Cardiac muscle cell (in vitro differentiated cells and primary cell): Measurements from ENCODE around the gene MTIF2. TPM values are rescaled to one million over a fixed set of nuclear protein-coding genes. Genes with fewer than 3 reads are reported as not detected.

Source experiments
- DNase-seq, 2 donors: peaks; one replicate each; pipeline versions ENCODE4 v3.0.0 to v3.0.0-alpha.2; 2010 to 2017; ENCODE audit warnings: low read depth in 1 of 2, low spot score in 1 of 2
- H3K27ac ChIP-seq: fragments of 200-600 bp; sonication (generic); 2 replicates; pipeline ENCODE4 v1.5.1; 2016
- H3K27me3 ChIP-seq: fragments of 200-600 bp; sonication (generic); 2 replicates; pipeline ENCODE4 v1.6.0; 2016; ENCODE audit warnings: control low read depth
- H3K36me3 ChIP-seq: fragments of 200-600 bp; sonication (generic); 2 replicates; pipeline ENCODE4 v1.5.1; 2016; ENCODE audit warnings: control low read depth
- H3K4me1 ChIP-seq: fragments of 200-600 bp; sonication (generic); 2 replicates; pipeline ENCODE4 v1.8.1; 2017; ENCODE audit warnings: low read depth, mild to moderate bottlenecking, mixed run types
- H3K4me3 ChIP-seq: fragments of 200-600 bp; sonication (generic); 2 replicates; pipeline ENCODE4 v1.5.1; 2016; ENCODE audit warnings: mild to moderate bottlenecking
- H3K9me3 ChIP-seq: fragments of 200-600 bp; sonication (generic); 2 replicates; pipeline ENCODE4 v1.5.1; 2017; ENCODE audit warnings: low read depth, mild to moderate bottlenecking, control low read depth
- polyA plus RNA-seq: library from polyadenylated mRNA; unstranded; fragments of >200 nt; fragmentation: Nextera tagmentation; extraction: Ambion mirVana; gene quantifications from 2 replicates; pipeline ENCODE4 v1.2.1, GENCODE V29; 2016
- total RNA-seq: library from RNA; depleted of rRNA; stranded (reverse); fragments of >200 nt; gene quantifications from 2 replicates; pipeline ENCODE4 v1.2.3, GENCODE V29; 2016
- TF ChIP-seq, protein P1 (sequence below): IDR thresholded peaks from 2 replicates; pipeline ENCODE4 v1.5.1; 2012; ENCODE audit warnings: low read depth, mild to moderate bottlenecking, low read length

Gene MTIF2
- total and polyA plus RNA-seq, 2 experiments from 2014 or later: 15.4 to 25.6 TPM

DNA sequence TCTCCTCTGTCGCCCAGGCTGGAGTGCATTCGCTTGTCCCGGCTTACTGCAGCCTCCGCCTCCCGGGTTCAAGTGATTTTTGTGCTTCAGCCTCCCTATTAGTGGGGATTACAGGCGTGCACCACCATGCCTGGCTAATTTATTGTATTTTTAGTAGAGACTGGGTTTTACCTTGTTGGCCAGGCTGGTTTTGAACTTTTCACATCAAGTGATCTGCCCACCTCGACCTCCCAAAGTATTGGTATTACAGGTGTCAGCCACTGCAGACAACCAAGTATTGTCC lies 35.4 kb downstream of the MTIF2 start:
- Histone ChIP-seq H3K27me3 (no peaks in the 10 kb centered on the region), H3K9me3 (no peaks in the 10 kb centered on the region), H3K36me3 (peaks cover 28% of the 10 kb centered on the region), H3K4me1 (peaks cover 14% of the 10 kb centered on the region), H3K4me3 (peak overlapping the region; percentile 77), H3K27ac (peak overlapping the region; percentile 98)
- DNase-seq: no peak
- TF ChIP-seq, protein P1, sequence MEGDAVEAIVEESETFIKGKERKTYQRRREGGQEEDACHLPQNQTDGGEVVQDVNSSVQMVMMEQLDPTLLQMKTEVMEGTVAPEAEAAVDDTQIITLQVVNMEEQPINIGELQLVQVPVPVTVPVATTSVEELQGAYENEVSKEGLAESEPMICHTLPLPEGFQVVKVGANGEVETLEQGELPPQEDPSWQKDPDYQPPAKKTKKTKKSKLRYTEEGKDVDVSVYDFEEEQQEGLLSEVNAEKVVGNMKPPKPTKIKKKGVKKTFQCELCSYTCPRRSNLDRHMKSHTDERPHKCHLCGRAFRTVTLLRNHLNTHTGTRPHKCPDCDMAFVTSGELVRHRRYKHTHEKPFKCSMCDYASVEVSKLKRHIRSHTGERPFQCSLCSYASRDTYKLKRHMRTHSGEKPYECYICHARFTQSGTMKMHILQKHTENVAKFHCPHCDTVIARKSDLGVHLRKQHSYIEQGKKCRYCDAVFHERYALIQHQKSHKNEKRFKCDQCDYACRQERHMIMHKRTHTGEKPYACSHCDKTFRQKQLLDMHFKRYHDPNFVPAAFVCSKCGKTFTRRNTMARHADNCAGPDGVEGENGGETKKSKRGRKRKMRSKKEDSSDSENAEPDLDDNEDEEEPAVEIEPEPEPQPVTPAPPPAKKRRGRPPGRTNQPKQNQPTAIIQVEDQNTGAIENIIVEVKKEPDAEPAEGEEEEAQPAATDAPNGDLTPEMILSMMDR: no peak

GRCh38 chr2:55232863-55233657 lies 36.0 kb downstream of the MTIF2 start:
- Histone ChIP-seq H3K27ac (peak overlapping the region; percentile 98), H3K9me3 (no peaks in the 10 kb centered on the region), H3K27me3 (no peaks in the 10 kb centered on the region), H3K4me1 (peaks cover 14% of the 10 kb centered on the region), H3K4me3 (peak overlapping the region; percentile 77), H3K36me3 (peaks cover 27% of the 10 kb centered on the region)
- DNase-seq: peak; percentile 36 to 37
- TF ChIP-seq, protein P1: no peak

DNA sequence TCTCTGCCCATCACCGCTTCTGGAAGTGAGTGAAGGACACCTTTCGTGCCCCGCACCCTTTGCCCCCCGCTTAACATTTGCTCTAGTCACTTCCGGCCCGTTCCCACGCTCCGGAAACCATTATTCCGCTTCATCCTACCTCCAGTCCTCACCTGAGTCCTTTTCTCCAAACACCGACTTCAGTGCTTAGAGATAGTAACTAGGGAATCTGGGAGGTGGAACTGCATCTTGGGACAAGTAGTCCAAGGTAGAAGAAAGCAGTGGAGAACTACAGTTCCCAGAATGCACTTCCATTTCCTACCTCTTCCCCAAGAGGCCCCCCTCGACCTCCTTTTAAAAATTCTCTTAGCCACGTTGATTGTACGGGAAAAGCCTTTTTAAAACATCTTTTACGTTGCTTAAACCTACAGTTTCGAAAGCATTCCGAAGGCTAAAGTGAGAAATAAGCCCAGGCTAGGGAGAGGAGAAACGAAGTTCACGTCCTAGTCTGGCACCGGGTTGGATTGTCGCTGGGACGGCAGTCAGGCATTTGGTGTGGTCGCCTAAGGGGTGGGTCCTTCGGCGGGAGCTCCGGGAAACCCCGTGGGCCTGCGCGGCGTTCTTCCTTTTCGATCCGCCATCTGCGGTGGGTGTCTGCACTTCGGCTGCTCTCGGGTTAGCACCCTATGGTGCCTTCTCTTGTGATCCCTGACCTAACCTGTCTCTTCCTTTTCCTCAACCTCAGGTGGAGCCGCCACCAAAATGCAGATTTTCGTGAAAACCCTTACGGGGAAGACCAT lies 36.8 kb downstream of the MTIF2 start, which contains the start of the genes CLHC1 and RPS27A:
TSS of gene CLHC1 (minus strand) at position 210 of the 779 bp plus-strand sequence. CDS start 9,882 bp downstream, outside the sequence.
TSS of gene RPS27A (plus strand) at position 605 of the 779 bp plus-strand sequence. CDS start at position 742, 137 bp downstream.
- H3K27ac ChIP-seq: peak within 1 kb of the TSS; percentile 98
- TF ChIP-seq, protein P1: no peak
- H3K36me3 ChIP-seq: peaks cover 27% of the 10 kb centered on the region
- no peaks in the 10 kb centered on the region for H3K9me3 ChIP-seq
- H3K27me3 ChIP-seq: no peaks in the 10 kb centered on the region
- H3K4me1 ChIP-seq: peaks cover 14% of the 10 kb centered on the region
- H3K4me3 ChIP-seq: peak within 1 kb of the TSS; percentile 77
- peak; percentile 91 to 97 for DNase-seq

DNA sequence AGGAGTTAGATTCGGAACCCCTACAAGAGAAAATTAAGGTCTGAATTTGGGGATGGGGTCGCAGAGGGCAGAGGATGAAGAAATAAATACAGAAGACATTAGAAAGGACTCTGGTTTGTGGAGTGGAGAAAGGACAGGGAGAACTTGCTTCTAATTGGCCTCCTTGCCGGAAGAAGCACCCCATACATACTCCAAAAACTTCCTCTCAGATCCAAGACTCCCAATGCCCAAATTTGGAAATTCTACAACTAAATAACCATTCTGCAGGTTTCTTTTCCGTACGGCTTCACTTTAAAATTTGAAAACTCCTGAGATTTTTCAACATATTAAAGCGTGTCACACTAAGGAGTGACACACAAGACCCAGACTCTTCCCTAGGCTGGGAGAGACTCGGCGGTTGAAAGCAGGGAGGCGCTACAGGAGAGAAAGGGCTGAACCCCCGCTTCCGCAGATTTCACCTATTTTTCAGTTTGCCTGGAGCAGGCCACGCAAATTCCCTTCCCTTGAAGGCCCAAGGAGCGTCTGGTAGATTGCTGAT lies 37.4 kb downstream of the MTIF2 start:
- Histone ChIP-seq H3K27ac (peak overlapping the region; percentile 98), H3K4me3 (peak overlapping the region; percentile 77), H3K27me3 (no peaks in the 10 kb centered on the region), H3K36me3 (peaks cover 25% of the 10 kb centered on the region), H3K4me1 (peaks cover 14% of the 10 kb centered on the region), H3K9me3 (no peaks in the 10 kb centered on the region)
- peak in 1 of 2 donors; percentile 39 for DNase-seq
- TF ChIP-seq, protein P1: no peak

- no peaks in the 10 kb centered on the region for H3K9me3 ChIP-seq
- no peak for DNase-seq
- H3K4me3 ChIP-seq: no peak overlapping the region
- H3K27me3 ChIP-seq: no peaks in the 10 kb centered on the region
- no peak overlapping the region for H3K27ac ChIP-seq
- TF ChIP-seq, protein P1: no peak
- H3K36me3 ChIP-seq: peaks cover 19% of the 10 kb centered on the region
- H3K4me1 ChIP-seq: peaks cover 14% of the 10 kb centered on the region
Observed at GRCh38 chr2:55230551-55230950, 38.5 kb downstream of the MTIF2 start.
